ENCODE data around the gene HNF1B.
A peak's percentile ranks its signal among the peaks of the same experiment; 100 is the strongest.
"Not testable (repeated sequence)": the region's sequence is repeated elsewhere in the genome, so short reads cannot be mapped to it uniquely, and the experiment has no call there.

Gene HNF1B, protein sequence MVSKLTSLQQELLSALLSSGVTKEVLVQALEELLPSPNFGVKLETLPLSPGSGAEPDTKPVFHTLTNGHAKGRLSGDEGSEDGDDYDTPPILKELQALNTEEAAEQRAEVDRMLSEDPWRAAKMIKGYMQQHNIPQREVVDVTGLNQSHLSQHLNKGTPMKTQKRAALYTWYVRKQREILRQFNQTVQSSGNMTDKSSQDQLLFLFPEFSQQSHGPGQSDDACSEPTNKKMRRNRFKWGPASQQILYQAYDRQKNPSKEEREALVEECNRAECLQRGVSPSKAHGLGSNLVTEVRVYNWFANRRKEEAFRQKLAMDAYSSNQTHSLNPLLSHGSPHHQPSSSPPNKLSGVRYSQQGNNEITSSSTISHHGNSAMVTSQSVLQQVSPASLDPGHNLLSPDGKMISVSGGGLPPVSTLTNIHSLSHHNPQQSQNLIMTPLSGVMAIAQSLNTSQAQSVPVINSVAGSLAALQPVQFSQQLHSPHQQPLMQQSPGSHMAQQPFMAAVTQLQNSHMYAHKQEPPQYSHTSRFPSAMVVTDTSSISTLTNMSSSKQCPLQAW

DNA sequence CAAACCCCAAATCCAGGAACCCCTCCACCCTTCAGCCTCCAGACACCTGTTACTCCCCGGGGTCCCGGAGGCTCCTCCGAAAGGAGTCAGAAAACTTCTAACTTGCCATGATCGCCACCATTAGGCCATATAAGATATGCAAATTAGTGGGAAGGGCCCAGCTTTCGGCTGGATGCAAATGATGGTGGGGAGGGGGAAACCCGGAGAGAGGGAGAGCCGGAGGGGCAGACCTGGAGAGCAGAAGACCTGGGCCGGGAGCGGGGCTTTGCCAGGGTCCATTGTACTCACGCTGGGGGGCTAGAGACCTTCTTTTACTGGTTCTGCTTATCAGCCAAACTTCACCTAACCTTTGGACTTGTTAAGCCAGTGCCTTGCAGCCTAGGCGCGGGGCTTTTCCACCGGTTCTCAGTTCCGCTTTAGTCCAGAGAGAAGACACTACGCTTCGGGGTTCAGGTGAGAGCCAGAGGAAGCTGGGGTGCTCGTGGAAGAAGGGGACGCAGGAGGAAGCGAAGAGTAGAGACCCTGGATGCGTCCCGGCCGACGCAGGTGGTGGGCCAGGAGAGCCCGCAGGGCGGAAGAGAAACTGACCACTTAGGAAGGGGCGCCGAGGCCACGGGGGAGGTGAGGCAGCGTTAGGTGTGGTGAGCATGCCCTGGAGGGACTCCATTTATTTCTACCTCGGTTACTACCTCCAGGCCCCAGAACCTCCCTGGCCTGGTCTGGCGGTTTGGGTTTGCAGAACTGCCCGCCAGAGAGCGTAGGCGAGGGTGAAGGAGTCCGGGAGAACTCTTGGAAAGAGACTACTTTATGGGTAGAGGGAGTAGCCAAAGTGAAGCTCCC lies at the start of gene HNF1B:
Gene HNF1B (minus strand): TSS at position 99 of the 840 bp plus-strand sequence. CDS start 175 bp downstream, outside the sequence.
- peak; percentile 47 for DNase-seq

DNA sequence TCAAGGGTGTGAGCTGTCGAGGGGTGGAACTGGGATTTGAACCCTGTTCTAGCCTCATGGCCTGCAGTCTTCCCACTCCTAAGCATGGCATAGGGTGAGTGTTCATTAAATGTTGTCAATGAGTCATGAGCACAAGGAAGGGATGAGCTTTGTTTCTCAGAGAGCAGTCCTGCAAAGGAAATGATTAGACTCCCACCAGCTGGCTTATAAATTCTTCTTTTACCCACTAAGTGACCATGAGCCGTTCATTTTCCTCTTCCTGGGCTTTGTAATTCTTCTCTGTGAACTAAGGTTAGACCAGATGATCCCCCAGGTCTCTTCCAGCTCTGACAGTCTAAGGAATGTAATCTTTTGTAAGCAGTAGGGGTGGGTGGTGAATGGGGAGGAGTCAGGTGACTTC lies 47.9 kb upstream of the HNF1B start:
- DNase-seq: no peak

DNA sequence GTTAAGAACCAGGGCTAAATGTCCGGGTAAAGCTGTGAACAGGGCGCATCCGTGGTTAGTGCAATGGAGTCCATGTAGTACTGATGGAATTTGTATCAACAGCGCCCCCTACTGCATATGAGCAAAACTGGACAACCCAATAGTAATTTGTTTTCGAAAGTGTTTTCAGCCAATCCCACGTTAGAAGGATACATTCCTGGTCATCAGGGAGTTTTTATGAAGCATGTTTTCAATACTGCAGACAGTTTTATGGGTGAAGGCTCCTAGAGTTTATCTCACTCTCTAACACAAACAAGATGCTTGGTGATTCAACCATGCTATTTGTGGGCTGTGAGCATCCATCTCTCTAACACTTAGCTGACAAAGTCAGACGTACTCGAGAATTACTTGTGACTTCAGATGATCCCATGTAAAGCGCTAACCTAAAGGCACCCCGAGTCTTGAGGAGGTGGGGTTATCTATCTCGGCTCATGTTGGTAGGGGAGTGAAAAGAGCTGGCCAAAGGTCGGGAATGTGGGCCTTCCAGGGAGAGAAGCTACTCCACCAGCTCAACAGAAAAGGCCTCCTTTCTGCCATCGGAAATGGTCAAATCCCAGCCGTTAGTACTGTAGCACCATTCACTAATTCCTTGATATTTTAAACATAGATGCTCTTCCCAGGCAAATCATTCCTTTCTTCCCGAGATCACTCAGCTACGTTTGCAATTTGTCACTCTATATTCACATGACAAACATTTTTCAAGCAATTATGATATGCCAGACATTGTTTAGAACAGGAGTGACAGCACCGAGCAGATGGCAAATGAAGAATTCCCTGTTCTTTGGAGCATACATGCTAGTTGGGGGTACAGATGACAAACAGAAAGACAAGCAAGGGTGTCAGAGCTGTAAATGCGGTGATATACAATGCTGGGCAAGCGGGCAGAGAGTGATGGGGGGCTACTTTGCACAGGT lies 46.9 kb upstream of the HNF1B start:
- DNase-seq: no peak

DNA sequence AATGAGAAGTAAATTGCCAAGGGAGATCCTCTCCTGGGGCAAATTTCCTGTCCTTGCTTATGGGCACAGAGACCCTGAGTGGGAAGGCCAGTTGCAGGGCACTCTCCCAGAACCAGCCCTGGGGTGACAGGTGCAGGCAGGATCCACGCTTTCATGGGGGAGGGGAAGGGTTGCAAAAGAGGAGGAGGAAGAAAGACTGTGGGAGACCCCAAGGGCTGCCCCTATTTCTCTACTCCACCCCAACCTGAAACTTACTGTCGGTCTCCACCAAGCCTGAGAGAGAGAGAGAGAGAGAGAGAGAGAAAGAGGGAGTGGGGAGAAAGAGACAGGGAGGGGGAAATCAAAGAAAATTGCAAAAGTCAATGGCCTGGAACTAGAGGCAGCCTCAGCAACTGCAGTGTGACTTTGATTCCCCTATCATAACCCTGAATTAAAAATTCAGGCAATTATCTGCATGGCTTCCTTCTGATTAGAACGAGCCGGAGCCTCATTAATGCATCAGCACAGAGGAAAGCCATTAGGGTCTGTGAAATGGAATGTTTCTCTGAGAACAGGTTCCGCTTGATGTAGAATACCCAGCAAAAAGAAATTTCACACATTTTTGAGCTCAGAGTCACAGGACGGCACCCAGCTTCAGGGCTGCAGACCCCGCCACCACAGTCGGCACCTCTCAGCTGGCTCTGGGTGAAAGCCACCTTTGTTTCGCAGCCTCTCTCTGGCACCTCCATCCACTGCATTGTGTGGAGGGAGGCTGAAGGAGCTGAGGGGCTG lies 45.1 kb upstream of the HNF1B start:
- no peak for DNase-seq

DNA sequence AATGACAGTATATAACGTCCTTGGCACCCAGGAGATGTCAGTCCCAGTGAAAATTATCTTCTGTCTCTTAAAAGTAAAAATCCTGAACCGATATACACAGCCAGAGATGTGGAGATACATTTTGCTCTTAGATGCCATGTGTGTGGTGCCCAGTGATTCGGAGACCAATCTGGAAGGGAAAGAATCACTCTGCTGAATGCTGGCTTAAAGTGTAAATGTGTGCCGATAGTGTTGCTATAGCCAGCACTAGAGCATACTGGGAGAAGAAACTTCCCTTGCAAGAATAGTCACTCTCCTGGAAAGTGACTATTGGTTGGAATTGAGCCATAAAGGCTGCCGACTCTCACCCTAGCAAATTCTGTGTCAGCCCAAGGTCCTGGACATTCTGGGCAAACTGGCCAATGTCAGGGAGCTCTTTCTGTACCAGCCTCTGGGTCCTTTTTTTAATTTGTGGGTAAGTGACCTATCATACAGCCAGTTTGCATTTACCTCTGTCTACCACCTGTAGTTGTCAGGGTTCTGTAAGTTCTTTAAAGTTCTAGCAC lies 44.2 kb upstream of the HNF1B start:
- DNase-seq: no peak

DNA sequence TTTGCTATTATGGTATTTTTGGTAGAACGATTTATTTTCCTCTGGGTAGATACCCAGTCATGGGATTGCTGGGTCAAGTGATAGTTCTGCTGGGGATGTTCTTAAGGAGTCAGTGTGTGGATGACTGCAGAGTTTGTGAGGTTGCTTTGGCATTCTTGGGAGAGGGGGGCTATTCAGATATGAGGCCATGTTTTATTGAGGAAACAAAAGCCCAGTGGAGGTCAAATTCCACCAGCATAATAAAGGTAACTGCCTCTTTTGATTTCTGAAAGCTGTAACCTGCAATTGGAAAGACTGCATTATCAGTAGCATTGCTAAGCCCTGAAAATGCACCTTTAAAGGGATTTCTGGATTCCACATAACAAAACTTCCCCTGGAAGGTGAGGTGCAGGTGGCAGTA lies 43.7 kb upstream of the HNF1B start:
- no peak for DNase-seq

DNA sequence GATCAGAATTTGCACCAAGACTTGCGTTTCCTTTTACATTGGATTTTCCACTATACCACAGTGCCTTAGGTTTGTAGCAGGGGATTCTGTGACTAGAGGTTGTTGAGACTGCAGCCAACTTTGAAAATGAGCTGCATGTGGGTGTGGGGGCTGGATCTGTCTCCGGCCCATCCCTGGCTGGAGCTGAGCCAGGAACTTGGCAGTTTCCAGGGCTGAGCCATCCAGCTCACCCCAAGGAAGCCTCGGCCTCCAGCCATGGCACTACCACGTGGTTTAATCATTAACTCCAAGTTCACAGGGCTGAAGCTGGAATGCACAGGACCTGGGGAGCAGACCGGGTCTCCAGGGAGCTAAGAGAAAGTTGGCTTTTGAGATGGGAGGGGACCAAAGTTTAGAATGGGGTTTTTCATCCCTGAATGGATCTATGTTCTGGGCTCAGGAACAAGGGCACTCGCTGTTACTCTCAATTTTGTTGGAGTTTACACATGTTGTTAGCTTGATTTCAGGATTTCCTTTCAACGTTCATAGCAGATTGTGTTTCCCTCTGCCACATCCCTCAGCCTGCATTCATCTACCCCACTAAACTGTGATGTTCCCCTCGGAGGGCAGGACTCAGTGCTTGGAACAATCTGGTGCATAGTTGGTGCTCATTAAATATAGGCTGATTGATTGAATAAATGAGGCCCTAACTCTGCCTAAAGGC lies 42.3 kb upstream of the HNF1B start:
- no peak for DNase-seq

DNA sequence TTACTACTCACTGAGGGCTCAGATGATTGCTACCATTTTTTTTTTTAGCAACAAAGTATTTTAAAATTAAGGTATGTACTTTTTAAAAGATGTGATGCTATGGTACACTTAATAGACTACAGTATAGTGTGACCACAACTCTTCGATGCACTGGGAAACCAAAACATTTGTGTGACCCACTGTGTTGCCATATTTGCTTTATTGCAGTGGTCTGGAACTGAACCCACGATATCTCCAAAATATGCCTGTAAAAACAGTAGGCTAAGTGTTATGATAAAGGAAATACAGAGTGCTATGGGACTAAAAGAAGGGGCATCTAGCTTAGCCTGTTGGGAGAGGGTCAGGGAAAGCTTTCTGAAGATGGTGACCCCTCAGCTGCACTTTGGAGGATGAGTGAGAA lies 41.6 kb upstream of the HNF1B start:
- DNase-seq: no peak

DNA sequence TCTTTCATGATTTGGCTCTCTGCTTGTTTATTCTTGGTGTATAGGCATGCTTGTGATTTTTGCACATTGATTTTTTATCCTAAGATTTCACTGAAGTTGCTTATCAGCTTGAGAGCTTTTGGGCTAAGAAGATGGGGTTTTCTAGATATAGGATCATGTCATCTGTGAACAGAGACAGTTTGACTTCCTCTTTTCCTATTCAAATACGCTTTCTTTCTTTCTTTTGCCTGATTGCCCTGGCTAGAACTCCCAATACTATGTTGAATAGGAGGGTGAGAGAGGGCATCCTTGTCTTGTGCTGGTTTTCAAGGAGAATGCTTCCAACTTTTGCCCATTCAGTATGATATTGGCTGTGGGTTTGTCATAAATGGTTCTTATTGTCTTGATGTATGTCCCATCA lies 37.6 kb upstream of the HNF1B start:
- DNase-seq: not testable (repeated sequence)

DNA sequence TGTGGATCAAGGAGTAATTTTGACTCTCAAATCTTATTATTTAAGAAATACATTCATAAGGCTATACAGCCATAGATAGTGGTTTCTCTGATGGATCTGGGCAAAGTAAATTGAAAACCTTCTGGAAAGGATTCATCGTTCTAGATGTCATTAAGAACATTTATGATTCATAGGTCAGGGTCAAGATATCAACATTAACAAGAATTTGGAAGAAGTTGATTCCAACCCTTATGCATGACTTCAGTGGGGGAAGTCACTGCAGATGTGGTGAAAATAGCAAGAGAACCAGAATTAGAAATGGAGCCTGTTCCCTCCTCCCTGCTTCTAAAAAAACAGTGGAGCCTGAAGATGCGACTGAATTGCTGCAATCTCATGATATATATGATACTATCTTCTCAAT lies 36.6 kb upstream of the HNF1B start:
- no peak for DNase-seq

DNA sequence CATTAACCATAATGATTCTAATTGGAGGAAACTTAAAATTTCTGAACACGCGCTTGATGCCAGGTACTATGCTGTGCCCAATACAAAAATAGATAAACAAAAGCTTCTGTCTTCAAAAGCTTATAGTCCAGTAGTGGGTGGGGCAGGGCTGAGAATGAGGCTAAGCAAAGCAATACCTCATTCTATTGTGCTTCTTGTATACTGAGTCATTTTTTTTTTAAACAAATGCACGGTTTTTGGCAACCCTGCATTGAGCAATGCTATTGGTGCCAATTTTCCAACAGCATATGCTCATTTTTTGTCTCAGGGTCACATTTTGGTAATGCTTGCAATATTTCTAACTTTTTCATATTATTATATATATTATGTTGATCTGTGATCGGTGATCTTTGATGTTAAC lies 34.7 kb upstream of the HNF1B start:
- no peak for DNase-seq

DNA sequence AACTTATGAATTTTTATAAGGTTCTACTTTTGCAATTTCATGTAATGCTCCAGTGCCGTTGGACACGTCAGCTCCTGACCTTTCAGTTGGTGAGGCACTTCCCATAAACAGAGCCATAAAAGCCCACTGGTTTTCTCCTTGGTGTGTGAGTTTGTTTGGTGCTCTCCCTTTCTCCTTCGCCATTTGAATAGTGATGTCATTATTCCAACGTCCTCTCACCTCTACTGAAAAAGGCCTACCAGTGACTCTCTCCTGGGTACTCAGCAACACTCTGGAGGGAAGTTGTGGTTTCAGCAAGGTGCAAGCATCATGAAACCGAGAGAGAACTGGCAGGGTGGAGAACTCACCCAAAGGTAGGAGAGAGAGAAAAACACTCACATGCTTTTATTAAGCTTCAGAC lies 29.6 kb upstream of the HNF1B start:
- no peak for DNase-seq

DNA sequence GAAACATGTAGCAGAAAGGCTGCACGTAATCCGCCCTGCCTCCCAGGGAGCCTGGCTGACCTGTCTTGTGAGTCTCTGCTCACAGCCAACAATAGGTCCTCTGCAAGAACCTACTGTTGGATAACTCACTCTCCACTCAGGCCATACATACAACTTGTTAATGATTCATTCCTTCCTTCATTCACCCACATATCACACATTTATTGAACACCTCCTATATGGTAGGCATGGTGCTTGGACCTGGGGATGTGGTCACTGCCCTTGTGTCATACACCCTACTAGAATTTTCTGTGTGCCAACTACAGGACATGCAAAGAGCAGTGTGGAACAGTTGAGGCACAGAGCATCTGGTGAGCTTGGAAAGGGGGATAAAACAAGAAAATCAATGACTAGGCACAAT lies 28.1 kb upstream of the HNF1B start:
- no peak for DNase-seq

DNA sequence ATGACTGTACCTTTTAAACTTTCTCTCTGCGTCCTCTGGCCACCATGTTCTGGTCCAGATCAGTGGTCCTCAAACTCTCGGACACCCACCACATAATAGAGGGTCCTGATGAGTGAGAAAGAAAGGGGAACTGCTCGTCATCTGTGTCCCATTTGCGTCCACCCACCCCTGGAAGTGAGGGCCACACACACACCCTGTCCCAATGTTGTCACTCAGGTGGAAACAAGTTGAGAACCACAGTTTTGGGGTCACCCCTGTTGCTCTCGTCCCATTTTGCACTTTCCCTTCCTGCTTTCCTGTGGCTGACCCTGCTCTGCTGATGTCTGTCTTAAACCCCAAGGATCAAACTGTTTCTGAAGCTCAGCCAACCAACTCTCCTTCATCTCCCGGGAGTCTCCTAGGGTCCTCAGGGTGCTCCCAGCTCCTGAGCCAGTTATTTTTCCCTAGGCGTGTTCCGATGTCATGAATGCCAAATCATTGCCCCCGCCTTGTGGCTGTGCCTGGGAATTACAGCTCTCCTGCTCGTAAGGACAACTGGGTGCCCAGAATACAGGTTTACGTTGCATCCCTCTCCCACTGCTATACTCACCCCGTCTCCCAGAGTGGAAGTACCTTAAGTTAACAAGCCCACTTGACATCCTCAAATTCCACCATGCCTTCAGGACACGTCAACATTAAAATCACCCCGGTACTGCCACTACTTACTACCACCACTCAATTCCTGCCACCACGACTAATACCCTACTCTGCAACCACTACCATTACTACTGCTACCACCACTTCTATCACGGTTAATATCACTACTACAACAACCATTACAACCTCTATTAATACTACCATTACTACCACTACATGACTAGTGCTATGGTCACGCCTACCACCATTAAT lies 26.0 kb upstream of the HNF1B start:
- DNase-seq: no peak

DNA sequence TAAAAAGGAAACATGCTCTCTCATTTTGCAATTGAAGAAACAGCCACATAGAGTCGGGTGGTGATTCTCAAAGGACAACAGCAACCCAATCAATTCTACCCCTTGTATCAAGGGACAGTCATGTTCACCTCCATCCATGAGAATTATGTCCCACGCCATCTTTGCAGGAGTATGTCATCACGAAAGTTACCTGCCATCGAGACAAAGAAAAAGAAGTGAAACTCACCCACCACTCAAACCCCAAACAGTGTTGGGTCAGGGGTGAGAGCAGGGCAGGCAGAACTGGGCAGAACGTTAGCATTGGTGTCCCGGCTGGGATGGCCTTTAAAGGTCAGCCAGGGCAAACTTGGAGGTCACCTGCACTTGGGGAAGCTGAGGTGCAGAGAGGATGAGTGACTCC lies 24.2 kb upstream of the HNF1B start:
- DNase-seq: no peak

DNA sequence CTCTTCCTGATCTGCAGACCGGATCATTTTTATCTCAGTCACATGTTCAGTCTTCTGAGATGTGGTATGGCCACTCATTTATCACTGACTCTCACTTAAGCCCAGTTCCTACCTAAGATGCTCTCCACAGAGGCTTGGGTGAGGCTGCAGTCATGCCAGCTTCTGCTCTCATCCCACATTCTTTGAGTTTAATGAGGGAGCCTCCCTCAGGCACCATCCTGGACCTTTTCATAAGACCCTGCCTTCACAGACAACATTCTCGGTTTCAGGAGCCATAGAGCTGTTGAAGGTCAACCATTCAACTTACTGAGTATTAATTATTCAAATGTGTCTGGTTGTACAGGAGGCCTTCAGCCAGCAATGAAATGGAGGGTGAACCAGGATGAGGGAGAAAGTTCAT lies 23.6 kb upstream of the HNF1B start:
- DNase-seq: no peak

DNA sequence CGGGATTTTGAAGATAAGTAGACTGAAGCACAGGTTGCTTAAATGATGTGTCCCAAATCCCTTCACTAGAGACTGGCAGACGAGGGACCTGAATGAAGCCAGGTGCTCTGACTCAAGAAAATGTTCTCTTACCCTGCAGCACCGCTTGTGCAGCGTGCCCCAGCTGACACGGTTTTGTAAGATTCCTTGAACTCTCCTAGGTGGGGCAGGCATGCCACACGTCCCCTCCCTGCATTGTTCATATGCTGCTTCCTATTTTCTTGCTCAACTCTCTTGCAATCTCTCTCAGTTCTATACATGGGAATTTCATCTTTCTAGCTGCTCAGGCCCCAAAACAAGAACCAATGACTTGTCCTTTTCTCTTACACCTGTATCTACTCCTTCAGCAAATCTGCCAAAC lies 22.1 kb upstream of the HNF1B start:
- DNase-seq: no peak

DNA sequence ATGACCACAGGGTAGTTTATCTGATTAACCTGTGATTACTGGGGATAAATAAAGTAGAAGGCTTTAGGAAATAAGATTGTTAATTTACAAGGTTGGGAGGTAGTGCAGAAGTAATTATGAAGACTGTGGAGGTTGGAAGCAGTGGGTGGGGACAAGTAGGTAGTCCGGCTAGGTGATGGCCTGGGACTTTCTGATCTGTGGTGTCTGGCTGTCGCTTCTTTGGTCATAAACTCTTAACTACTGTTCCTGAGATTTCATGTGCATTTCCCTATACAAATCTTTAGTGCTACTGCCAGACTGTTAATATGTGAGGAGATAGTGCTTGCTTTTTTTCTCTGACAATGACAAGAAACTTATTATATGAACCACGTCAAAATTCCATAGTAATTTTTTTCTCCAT lies 19.5 kb upstream of the HNF1B start:
- DNase-seq: no peak

DNA sequence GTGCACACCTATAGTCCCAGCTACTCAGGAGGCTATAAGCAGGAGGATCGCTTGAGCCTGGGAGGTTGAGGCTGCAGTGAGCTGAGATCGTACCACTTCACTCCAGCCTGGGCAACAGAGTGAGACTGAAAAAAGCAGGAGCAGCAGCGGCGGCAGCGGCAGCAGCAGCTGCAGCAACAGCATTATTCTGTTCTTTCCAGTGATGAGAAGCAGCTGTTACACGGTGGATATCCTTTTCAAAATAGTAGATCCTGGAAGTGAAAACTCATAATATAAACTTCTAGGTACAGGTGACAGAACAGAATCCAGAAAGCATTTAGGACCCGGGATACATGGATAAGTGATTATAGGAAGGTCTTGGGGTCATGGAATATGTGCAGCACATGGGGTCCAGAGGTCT lies 17.8 kb upstream of the HNF1B start:
- DNase-seq: no peak

DNA sequence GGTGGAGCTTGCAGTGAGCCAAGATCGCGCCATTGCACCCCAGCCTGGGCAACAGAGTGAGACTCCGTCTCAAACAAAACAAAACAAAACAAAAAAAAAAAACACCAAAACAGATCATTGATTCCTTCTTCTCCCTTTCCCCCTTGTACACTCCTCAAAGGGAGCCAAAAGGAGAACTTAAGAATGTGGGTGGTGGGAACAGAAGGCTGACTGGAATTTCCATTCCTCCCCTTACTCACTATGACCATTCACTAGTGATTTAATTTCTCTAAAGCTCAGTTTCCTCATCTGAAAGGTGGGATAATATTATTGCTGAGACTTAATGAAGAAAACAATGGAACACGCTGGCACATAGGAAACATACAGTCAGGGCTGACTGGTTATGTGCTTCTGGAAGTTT lies 17.1 kb upstream of the HNF1B start:
- DNase-seq: no peak

Data from activated CD4-positive, CD25-positive, alpha-beta regulatory T cell treated with anti-CD3 and anti-CD28 coated beads, Interleukin-2, amount 50 U/mL, for 72 hours (primary cell).